Dedifferentiated amniotic fluid mesenchymal stem cell (primary cell): ENCODE data around the gene PUS7L.
"Not testable (repeated sequence)": the region's sequence is repeated elsewhere in the genome, so short reads cannot be mapped to it uniquely, and the experiment has no call there.

Experiments
- DNase-seq: peaks from one replicate; pipeline ENCODE4 v3.0.0-alpha.2; 2016; ENCODE audit errors: extremely low spot score

PUS7L gene

GRCh38 chr12:43758728-43759563 lies at the start of gene PUS7L, which contains the start of gene IRAK4:
PUS7L (minus strand) TSS chr12:43758790; CDS start chr12:43755245, 3,545 bp downstream.
IRAK4 (plus strand) TSS chr12:43758951; CDS start chr12:43768112, 9,161 bp downstream.
- peak; percentile 95 for DNase-seq

GRCh38 chr12:43807386-43807785 lies 48.8 kb upstream of the PUS7L start:
- DNase-seq, result no peak

- DNase-seq, result no peak
Measured at GRCh38 chr12:43806737-43807072, 48.1 kb upstream of the PUS7L start.

- peak; percentile 70 for DNase-seq
Measured at GRCh38 chr12:43805860-43806736, 47.5 kb upstream of the PUS7L start, which contains the start of gene TWF1. TWF1 (minus strand) TSS chr12:43806317; CDS start chr12:43806245, 72 bp downstream.

- DNase-seq, result no peak
Measured at GRCh38 chr12:43805149-43805859, 46.7 kb upstream of the PUS7L start.

GRCh38 chr12:43797561-43798217 lies 39.1 kb upstream of the PUS7L start:
- no peak for DNase-seq

- DNase-seq, result no peak
Measured at GRCh38 chr12:43795716-43796280, 37.2 kb upstream of the PUS7L start.

- DNase-seq, result peak; percentile 52
Measured at GRCh38 chr12:43789941-43790340, 31.4 kb upstream of the PUS7L start.

- DNase-seq, result no peak
Measured at GRCh38 chr12:43786899-43787693, 28.5 kb upstream of the PUS7L start.

GRCh38 chr12:43776498-43776897 lies 17.9 kb upstream of the PUS7L start:
- no peak for DNase-seq

- peak; percentile 48 for DNase-seq
Measured at GRCh38 chr12:43766291-43766690, 7.7 kb upstream of the PUS7L start.

- no peak for DNase-seq
Measured at GRCh38 chr12:43764528-43764927, 5.9 kb upstream of the PUS7L start.

GRCh38 chr12:43763769-43764168 lies 5.2 kb upstream of the PUS7L start:
- peak; percentile 41 for DNase-seq

- DNase-seq, result no peak
Measured at GRCh38 chr12:43762596-43762995, 4.0 kb upstream of the PUS7L start.

GRCh38 chr12:43761500-43761899 lies 2.9 kb upstream of the PUS7L start:
- no peak for DNase-seq

- DNase-seq, result no peak
Measured at GRCh38 chr12:43760396-43760795, 1.8 kb upstream of the PUS7L start.

- DNase-seq, result peak; percentile 17
Measured at GRCh38 chr12:43758247-43758727, 303 bp downstream of the PUS7L start.

- no peak for DNase-seq
Measured at GRCh38 chr12:43754015-43754414, 4.6 kb downstream of the PUS7L start.

GRCh38 chr12:43751360-43751759 lies 7.2 kb downstream of the PUS7L start:
- not testable (repeated sequence) for DNase-seq

- DNase-seq, result no peak
Measured at GRCh38 chr12:43750814-43751213, 7.8 kb downstream of the PUS7L start.
